ENCODE data around the gene HOXA6. TPM values are rescaled to one million over a fixed set of nuclear protein-coding genes. Genes with fewer than 3 reads are reported as not detected.

Gene HOXA6
- total RNA-seq, 1 donor = 7.6 TPM

- peaks cover 59% of the 10 kb centered on the region for H3K79me2 ChIP-seq (ENCODE audit: insufficient read depth, low read length)
- no peak overlapping the region for H3K4me3 ChIP-seq (ENCODE audit: insufficient read depth, low read length)
- H3K27me3 ChIP-seq (ENCODE audit: insufficient read depth, low read length) = no peaks in the 10 kb centered on the region
- no peak overlapping the region for H3K27ac ChIP-seq (ENCODE audit: low read depth, low read length)
- H2AFZ ChIP-seq (ENCODE audit: low read length) = no peak overlapping the region
- no peak overlapping the region for H3K4me2 ChIP-seq (ENCODE audit: insufficient read depth, low read length)
- H3K36me3 ChIP-seq (ENCODE audit: insufficient read depth, low read length) = peaks cover 10% of the 10 kb centered on the region
- H4K20me1 ChIP-seq (ENCODE audit: insufficient read depth, low read length) = peaks cover 6% of the 10 kb centered on the region
- H3K4me1 ChIP-seq (ENCODE audit: insufficient read depth, low read length) = peaks cover 17% of the 10 kb centered on the region
- no peaks in the 10 kb centered on the region for H3K9me3 ChIP-seq (ENCODE audit: low read depth, low read length)
- no peak for TF ChIP-seq CTCF (IDR thresholded peaks at IDR 0.05; ENCODE audit: extremely low read depth, low read depth, low read length)
- no peak for DNase-seq (ENCODE audit: insufficient read length, low spot score, missing footprints)
These were observed 11.1 kb upstream of the HOXA6 start for GRCh38 chr7:27158436-27159265.

GRCh38 chr7:27157702-27158431 lies 10.3 kb upstream of the HOXA6 start:
- Histone ChIP-seq H3K4me1 (ENCODE audit: insufficient read depth, low read length) (peaks cover 25% of the 10 kb centered on the region), H2AFZ (ENCODE audit: low read length) (no peak overlapping the region), H3K36me3 (ENCODE audit: insufficient read depth, low read length) (peaks cover 4% of the 10 kb centered on the region), H3K9me3 (ENCODE audit: low read depth, low read length) (no peaks in the 10 kb centered on the region), H3K4me3 (ENCODE audit: insufficient read depth, low read length) (no peak overlapping the region), H3K27me3 (ENCODE audit: insufficient read depth, low read length) (no peaks in the 10 kb centered on the region), H3K4me2 (ENCODE audit: insufficient read depth, low read length) (no peak overlapping the region), H4K20me1 (ENCODE audit: insufficient read depth, low read length) (no peaks in the 10 kb centered on the region), H3K79me2 (ENCODE audit: insufficient read depth, low read length) (peaks cover 59% of the 10 kb centered on the region), H3K27ac (ENCODE audit: low read depth, low read length) (no peak overlapping the region)
- peak; percentile 84 for DNase-seq (ENCODE audit: insufficient read length, low spot score, missing footprints)
- no peak for TF ChIP-seq CTCF (IDR thresholded peaks at IDR 0.05; ENCODE audit: extremely low read depth, low read depth, low read length)

GRCh38 chr7:27156916-27157701 lies 9.5 kb upstream of the HOXA6 start:
- Histone ChIP-seq H3K4me1 (ENCODE audit: insufficient read depth, low read length) (peaks cover 30% of the 10 kb centered on the region), H4K20me1 (ENCODE audit: insufficient read depth, low read length) (no peaks in the 10 kb centered on the region), H3K4me2 (ENCODE audit: insufficient read depth, low read length) (peak overlapping the region; percentile 97), H3K79me2 (ENCODE audit: insufficient read depth, low read length) (peaks cover 56% of the 10 kb centered on the region), H3K27ac (ENCODE audit: low read depth, low read length) (no peak overlapping the region), H3K27me3 (ENCODE audit: insufficient read depth, low read length) (no peaks in the 10 kb centered on the region), H3K9me3 (ENCODE audit: low read depth, low read length) (no peaks in the 10 kb centered on the region), H2AFZ (ENCODE audit: low read length) (peak overlapping the region; percentile 97), H3K36me3 (ENCODE audit: insufficient read depth, low read length) (peaks cover 4% of the 10 kb centered on the region), H3K4me3 (ENCODE audit: insufficient read depth, low read length) (peak overlapping the region; percentile 90)
- TF ChIP-seq CTCF (IDR thresholded peaks at IDR 0.05; ENCODE audit: extremely low read depth, low read depth, low read length) = no peak
- peak; percentile 78 for DNase-seq (ENCODE audit: insufficient read length, low spot score, missing footprints)
